ENCODE measurements around the gene PLD6.

The PLD6 gene

GRCh38 chr17:17231621-17232302, 25.6 kb upstream of the PLD6 start:
- ATAC-seq: no peak
- TF ChIP-seq ZFP3 (CRISPR knock-in tag; IDR thresholded peaks at IDR 0.05) (no peak), ARNTL (CRISPR knock-in tag; IDR thresholded peaks at IDR 0.05; ENCODE audit: borderline replicate concordance, low read depth) (no peak), CSRNP3 (CRISPR knock-in tag; IDR thresholded peaks at IDR 0.05) (no peak), ZNF565 (CRISPR knock-in tag; conservative IDR thresholded peaks at IDR 0.05; ENCODE audit: low read depth) (no peak), ISL1 (CRISPR knock-in tag; IDR thresholded peaks at IDR 0.05) (no peak), ZNF70 (CRISPR knock-in tag; IDR thresholded peaks at IDR 0.05) (no peak), ZNF8 (CRISPR knock-in tag; IDR thresholded peaks at IDR 0.05) (no peak), ZFP30 (CRISPR knock-in tag; IDR thresholded peaks at IDR 0.05) (no peak), RARB (CRISPR knock-in tag; IDR thresholded peaks at IDR 0.05) (no peak)

GRCh38 chr17:17229416-17230384, 23.6 kb upstream of the PLD6 start:
- TF ChIP-seq ISL1 (CRISPR knock-in tag; IDR thresholded peaks at IDR 0.05): no peak
- no peak for TF ChIP-seq ARNTL (CRISPR knock-in tag; IDR thresholded peaks at IDR 0.05; ENCODE audit: borderline replicate concordance, low read depth)
- TF ChIP-seq CSRNP3 (CRISPR knock-in tag; IDR thresholded peaks at IDR 0.05): no peak
- no peak for TF ChIP-seq OSR1 (CRISPR knock-in tag; IDR thresholded peaks at IDR 0.05)
- TF ChIP-seq RARB (CRISPR knock-in tag; IDR thresholded peaks at IDR 0.05): no peak
- TF ChIP-seq TSHZ2 (CRISPR knock-in tag; IDR thresholded peaks at IDR 0.05): no peak
- TF ChIP-seq ZFP30 (CRISPR knock-in tag; IDR thresholded peaks at IDR 0.05): no peak
- no peak for ATAC-seq

- TF ChIP-seq ESRRG (CRISPR knock-in tag; IDR thresholded peaks at IDR 0.05) (no peak), ZNF8 (CRISPR knock-in tag; IDR thresholded peaks at IDR 0.05) (no peak), ISL1 (CRISPR knock-in tag; IDR thresholded peaks at IDR 0.05) (no peak), ZNF565 (CRISPR knock-in tag; conservative IDR thresholded peaks at IDR 0.05; ENCODE audit: low read depth) (no peak), BACH2 (CRISPR knock-in tag; IDR thresholded peaks at IDR 0.05; ENCODE audit: borderline replicate concordance) (no peak), TCF4 (CRISPR knock-in tag; IDR thresholded peaks at IDR 0.05; ENCODE audit: borderline replicate concordance) (no peak), ARNTL (CRISPR knock-in tag; IDR thresholded peaks at IDR 0.05; ENCODE audit: borderline replicate concordance, low read depth) (no peak), ZFP3 (CRISPR knock-in tag; IDR thresholded peaks at IDR 0.05) (no peak), CSDC2 (CRISPR knock-in tag; IDR thresholded peaks at IDR 0.05) (no peak), SNAI2 (CRISPR knock-in tag; IDR thresholded peaks at IDR 0.05) (no peak), CSRNP3 (CRISPR knock-in tag; IDR thresholded peaks at IDR 0.05) (no peak), ZNF70 (CRISPR knock-in tag; IDR thresholded peaks at IDR 0.05) (no peak), GLIS3 (CRISPR knock-in tag; IDR thresholded peaks at IDR 0.05) (no peak)
- ATAC-seq: no peak
These were observed 22.6 kb upstream of the PLD6 start for GRCh38 chr17:17228521-17229279.

Measured in SK-N-SH treated with all-trans-retinoic acid at 6 μM for 48 hours (cell line).